ENCODE measurements around the gene TBX22.
"Not testable (repeated sequence)": the region's sequence is repeated elsewhere in the genome, so short reads cannot be mapped to it uniquely, and the experiment has no call there.

Gene TBX22, protein sequence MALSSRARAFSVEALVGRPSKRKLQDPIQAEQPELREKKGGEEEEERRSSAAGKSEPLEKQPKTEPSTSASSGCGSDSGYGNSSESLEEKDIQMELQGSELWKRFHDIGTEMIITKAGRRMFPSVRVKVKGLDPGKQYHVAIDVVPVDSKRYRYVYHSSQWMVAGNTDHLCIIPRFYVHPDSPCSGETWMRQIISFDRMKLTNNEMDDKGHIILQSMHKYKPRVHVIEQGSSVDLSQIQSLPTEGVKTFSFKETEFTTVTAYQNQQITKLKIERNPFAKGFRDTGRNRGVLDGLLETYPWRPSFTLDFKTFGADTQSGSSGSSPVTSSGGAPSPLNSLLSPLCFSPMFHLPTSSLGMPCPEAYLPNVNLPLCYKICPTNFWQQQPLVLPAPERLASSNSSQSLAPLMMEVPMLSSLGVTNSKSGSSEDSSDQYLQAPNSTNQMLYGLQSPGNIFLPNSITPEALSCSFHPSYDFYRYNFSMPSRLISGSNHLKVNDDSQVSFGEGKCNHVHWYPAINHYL

DNA sequence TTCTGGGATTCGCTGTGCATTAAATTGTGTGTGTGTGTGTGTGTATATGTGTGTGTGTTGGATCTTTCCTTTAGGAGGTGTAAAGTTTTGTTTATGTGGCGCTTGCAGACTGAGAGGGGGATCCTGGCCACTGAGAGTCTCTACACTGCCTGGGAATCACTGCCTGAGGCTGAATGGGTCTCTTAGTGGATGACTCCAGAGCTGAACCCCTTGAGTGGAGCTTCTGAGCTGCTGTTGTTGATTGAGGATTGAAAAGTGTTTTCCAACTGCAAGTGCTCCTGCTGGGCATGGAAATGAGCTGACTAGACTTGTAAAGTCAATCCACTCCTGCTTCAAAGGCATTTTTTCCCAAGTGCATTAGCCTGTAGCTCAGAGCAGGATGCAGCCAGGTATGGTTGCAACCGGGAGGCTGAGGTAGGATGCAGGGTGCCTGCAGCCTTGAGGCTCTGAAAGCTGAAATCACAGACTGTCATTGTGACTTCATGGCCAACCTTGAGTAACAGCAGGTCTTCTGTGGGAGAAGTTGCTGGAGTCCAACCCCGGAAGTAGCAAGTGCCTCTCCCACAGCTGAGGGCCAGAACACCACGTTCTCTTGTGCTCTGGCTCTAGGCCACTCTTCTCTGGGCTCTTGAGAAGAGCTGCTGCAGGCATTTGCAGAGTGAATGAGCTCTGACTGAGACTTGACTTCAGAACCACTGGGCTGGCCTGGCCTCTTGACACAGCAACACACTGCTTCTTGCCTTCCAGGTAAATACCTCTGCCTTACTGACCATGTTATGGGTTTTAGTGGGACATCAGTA lies at the start of gene TBX22:
Gene TBX22, plus strand, starts transcription at position 613 of the 800 bp plus-strand sequence. CDS start 7,517 bp downstream, outside the sequence.
- DNase-seq (ENCODE audit: low read depth in 4 of 4, low spot score in 1 of 4) = no peak

DNA sequence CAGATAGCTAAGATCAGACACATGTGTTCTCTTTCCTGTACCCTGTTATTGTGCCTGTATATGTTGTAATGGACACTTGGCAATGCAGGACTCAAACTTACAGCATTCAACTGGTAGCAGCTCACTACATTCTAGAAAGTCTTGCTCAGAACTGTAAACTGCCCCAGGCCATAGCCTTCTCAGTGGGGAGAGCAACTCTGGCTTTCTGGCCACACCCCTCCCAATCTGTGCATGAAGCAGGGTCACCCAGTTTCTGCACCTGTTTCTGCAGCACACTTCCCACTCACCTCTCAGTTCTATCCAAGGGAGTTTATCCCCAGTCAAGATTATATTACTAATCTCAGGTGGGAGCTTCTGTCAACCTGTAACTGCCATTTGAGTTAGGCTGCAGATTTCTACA lies 38.9 kb upstream of the TBX22 start:
- DNase-seq (ENCODE audit: low read depth in 4 of 4, low spot score in 1 of 4) = no peak

DNA sequence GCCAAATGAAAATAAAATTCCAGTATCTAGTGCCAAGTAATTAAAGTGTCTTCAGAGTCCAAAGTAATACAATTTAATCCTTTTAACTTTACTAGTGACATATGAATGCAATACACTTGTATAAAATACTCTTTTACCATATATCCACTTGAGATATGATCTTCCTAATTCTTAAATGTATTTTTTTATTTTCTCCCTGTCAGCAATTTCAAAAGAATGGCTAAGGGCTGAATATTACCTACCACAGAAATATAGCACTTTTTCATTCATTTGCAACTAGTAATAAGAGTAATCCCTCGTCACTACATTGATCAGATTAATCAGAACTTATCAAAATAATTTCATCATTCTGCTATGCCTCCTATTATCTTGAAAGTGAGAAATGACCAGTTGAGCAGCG lies 10.1 kb upstream of the TBX22 start:
- no peak for DNase-seq (ENCODE audit: low read depth in 4 of 4, low spot score in 1 of 4)

DNA sequence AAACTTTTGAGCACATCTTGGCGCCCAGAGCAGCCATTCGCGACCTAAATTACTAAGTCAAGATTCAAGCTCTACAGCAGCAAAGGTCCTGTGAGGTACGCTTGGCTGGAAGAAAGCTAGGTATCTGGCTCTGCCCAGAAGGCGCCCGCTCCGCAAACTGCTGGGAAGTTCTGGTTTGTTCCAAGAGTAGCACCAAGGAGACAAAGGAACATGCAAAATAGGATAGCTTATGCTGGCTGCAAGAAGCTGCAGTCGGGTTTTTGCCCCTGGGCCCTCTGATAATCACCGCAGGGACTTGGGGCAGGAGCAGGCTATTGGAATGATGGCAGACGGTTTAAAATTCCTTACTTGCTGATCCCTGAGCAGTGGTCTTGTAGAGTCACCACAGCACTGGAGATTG lies 3.0 kb upstream of the TBX22 start:
- no peak for DNase-seq (ENCODE audit: low read depth in 4 of 4, low spot score in 1 of 4)

DNA sequence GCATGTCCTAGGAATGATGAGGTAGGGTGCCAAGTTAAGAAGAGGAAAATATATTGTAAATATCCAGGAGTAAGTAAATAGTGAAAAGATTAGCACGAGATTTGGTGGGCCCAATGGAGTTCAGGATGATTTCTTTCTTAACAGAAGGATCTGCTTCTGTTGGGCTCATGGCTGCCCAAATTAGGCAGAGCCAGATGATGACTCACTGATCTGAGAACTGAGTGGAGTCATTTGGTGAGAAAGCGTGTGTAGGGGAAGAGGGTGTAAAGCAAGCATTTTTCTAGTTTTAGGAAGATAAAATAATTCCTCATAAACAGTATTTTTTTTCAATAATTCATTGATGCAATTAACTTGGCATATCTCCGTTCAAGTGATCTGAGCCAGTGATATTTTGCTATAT lies 1.6 kb downstream of the TBX22 start:
- DNase-seq (ENCODE audit: low read depth in 4 of 4, low spot score in 1 of 4) = no peak

DNA sequence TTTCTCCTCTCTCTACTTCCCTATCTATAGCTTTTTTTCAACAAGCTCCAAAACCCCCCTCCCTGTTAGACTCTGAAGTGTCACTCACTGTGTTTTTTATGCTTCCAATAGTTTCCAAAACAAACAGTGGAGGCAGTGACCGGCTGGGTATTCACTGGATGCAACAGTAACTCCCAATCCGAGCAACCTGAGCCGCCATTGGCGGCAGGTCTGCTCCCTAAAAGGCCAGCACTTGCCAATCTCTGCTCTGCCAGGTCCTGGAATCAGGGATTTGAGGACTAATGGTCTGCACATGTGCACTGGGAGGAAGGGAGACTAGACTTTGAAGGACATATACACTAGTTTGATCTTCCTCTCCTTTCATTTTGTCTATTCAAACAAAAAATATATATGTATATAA lies 7.1 kb downstream of the TBX22 start:
- no peak for DNase-seq (ENCODE audit: low read depth in 4 of 4, low spot score in 1 of 4)

DNA sequence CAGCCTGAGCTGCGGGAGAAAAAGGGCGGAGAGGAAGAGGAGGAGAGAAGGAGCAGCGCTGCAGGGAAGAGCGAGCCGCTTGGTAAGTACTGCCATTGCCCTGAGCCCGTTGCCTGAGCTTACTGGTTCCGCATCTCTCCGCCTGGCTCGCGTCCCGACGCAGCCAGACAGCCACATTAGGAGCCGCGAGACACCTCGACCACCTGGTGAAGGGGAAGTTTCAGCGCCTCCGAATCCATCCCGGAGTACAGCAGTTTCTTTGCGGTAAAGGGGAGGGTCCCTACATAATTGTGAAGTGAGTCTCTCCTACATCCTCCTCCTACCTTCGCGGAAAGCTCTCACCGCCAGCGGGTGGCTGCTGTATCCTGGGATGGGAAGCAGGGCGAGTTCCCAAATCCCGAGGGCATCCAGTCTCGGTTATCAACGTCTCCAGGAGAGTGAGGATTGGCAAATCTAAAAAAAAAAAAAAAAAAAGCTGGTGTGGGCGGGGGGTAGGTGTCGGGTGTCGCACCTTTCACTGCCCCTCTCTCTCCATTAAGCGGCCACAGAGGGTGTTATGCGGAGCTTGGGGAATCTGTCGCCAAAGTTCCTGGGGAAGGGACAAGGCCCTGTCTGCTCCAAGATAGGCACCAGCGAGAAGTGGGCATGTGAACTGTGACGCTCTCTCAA lies 7.9 kb downstream of the TBX22 start:
- no peak for DNase-seq (ENCODE audit: low read depth in 4 of 4, low spot score in 1 of 4)

DNA sequence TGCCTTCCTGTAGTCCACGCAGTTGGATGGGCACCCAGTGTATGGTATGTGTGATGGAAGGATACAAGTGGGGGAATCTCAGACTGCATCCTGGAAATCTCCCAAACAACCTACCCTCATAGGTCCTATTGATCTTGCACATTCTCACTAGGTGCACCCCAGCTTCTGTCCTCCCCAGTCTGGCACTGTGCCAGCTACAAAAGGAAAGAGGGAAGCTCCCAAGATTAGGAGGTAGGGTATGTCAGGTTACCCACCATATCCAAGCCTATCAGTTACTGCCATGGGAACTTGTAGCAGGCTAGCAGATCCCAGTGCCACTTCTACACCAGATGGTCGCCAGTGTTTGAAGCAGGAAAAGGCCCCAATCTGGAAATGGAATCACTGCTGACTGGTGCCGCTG lies 11.6 kb downstream of the TBX22 start:
- no peak for DNase-seq (ENCODE audit: low read depth in 4 of 4, low spot score in 1 of 4)

DNA sequence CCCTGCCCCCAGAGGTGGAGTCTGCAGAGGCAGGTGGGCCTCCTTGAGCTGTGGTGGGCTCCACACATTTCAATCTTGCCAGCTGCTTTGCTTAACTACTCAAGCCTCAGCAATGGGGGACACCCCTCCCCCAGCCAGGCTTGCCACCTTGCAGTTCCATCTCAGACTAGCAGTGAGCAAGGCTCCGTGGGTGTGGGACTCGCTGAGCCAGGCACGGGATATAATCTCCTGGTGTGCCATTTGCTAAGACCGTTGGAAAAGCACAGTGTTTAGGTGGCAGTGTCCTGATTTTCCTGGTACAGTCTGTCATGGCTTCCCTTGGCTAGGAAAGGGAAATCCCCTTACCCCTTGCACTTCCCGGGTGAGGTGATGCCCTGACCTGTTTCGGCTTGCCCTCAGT lies 51.6 kb downstream of the TBX22 start:
- not testable (repeated sequence) for DNase-seq (ENCODE audit: low read depth in 4 of 4, low spot score in 1 of 4)

DNA sequence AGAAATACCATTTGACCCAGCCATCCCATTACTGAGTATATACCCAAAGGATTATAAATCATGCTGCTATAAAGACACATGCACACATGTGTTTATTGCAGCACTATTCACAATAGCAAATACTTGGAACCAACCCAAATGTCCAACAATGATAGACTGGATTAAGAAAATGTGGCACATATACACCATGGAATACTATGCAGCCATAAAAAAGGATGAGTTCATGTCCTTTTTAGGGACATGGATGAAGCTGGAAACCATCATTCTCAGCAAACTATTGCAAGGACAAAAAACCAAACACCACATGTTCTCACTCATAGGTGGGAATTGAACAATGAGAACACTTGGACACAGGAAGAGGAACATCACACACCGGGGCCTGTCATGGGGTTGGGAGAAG lies 61.1 kb downstream of the TBX22 start:
- DNase-seq (ENCODE audit: low read depth in 4 of 4, low spot score in 1 of 4) = not testable (repeated sequence)
